SJCRH30 (cell line): ENCODE measurements around the gene KLHL14. TPM values are rescaled to one million over a fixed set of nuclear protein-coding genes. Genes with fewer than 3 reads are reported as not detected.

ENCODE experiments used
- DNase-seq, 2 experiments: peaks; one replicate each; pipeline ENCODE4 v3.0.0-alpha.2; 2015 to 2020
- H3K27ac ChIP-seq: fragments of 250-450 bp; sonication (Bioruptor Pico); 2 replicates; pipeline ENCODE4 v1.5.1; 2020; ENCODE audit warnings: mild to moderate bottlenecking, moderate library complexity
- H3K27me3 ChIP-seq: fragments of 250-450 bp; sonication (Bioruptor Pico); 2 replicates; pipeline ENCODE4 v1.5.1; 2020; ENCODE audit warnings: mild to moderate bottlenecking, moderate library complexity
- H3K36me3 ChIP-seq: fragments of 250-450 bp; sonication (Bioruptor Pico); 2 replicates; pipeline ENCODE4 v1.5.1; 2020; ENCODE audit warnings: mild to moderate bottlenecking, moderate library complexity
- H3K4me1 ChIP-seq: fragments of 250-450 bp; sonication (Bioruptor Pico); 2 replicates; pipeline ENCODE4 v1.5.1; 2020; ENCODE audit warnings: mild to moderate bottlenecking, moderate library complexity
- H3K4me3 ChIP-seq: fragments of 250-450 bp; sonication (Bioruptor Pico); 2 replicates; pipeline ENCODE4 v1.5.1; 2020; ENCODE audit warnings: mild to moderate bottlenecking, moderate library complexity
- H3K9me3 ChIP-seq: fragments of 250-450 bp; sonication (Bioruptor Pico); replicated peaks from 2 replicates; pipeline ENCODE4 v1.5.1; 2020; ENCODE audit warnings: mild to moderate bottlenecking, moderate library complexity
- total RNA-seq: library from RNA; depleted of rRNA; stranded (reverse); fragments of >200 nt; shearing (Covaris generic); gene quantifications from 2 replicates; pipeline ENCODE4 v1.2.3, GENCODE V29; 2014

KLHL14 gene
- total RNA-seq, 1 experiment from 2014 or later: not detected

- H3K36me3 ChIP-seq: no peaks in the 10 kb centered on the region
- no peaks in the 10 kb centered on the region for H3K4me1 ChIP-seq
- H3K4me3 ChIP-seq: no peak overlapping the region
- H3K9me3 ChIP-seq: no peaks in the 10 kb centered on the region
- H3K27me3 ChIP-seq: no peaks in the 10 kb centered on the region
- H3K27ac ChIP-seq: no peak overlapping the region
- no peak for DNase-seq
Measured at GRCh38 chr18:32776561-32776960, 3.7 kb upstream of the KLHL14 start.

GRCh38 chr18:32775628-32776027, 2.8 kb upstream of the KLHL14 start:
- Histone ChIP-seq H3K4me1 (no peaks in the 10 kb centered on the region), H3K27me3 (no peaks in the 10 kb centered on the region), H3K36me3 (no peaks in the 10 kb centered on the region), H3K9me3 (no peaks in the 10 kb centered on the region), H3K4me3 (no peak overlapping the region), H3K27ac (no peak overlapping the region)
- no peak for DNase-seq

- no peak for DNase-seq
- no peaks in the 10 kb centered on the region for H3K27me3 ChIP-seq
Measured at GRCh38 chr18:32773382-32773712, 524 bp upstream of the KLHL14 start.

GRCh38 chr18:32771871-32772580, 797 bp downstream of the KLHL14 start:
- DNase-seq: peak in 1 of 2 experiments; percentile 4
- Histone ChIP-seq H3K27ac (no peak overlapping the region), H3K27me3 (no peaks in the 10 kb centered on the region)

More at GRCh38 chr18:32773382-32773712, 524 bp upstream of the KLHL14 start:
- H3K4me3 ChIP-seq: no peak overlapping the region
- no peaks in the 10 kb centered on the region for H3K36me3 ChIP-seq
- H3K4me1 ChIP-seq: no peaks in the 10 kb centered on the region
- H3K27ac ChIP-seq: no peak overlapping the region
- H3K9me3 ChIP-seq: no peaks in the 10 kb centered on the region

GRCh38 chr18:32771169-32771751, 1.6 kb downstream of the KLHL14 start:
- Histone ChIP-seq H3K4me1 (no peaks in the 10 kb centered on the region), H3K27me3 (no peaks in the 10 kb centered on the region), H3K27ac (no peak overlapping the region), H3K36me3 (no peaks in the 10 kb centered on the region), H3K4me3 (peak overlapping the region; percentile 32), H3K9me3 (no peaks in the 10 kb centered on the region)
- peak in 1 of 2 experiments; percentile 15 for DNase-seq

More at GRCh38 chr18:32771871-32772580, 797 bp downstream of the KLHL14 start:
- no peaks in the 10 kb centered on the region for H3K36me3 ChIP-seq
- H3K4me3 ChIP-seq: no peak overlapping the region
- H3K4me1 ChIP-seq: no peaks in the 10 kb centered on the region
- no peaks in the 10 kb centered on the region for H3K9me3 ChIP-seq

- DNase-seq: no peak
- H3K4me3 ChIP-seq: no peak overlapping the region; the same call in 1 of the 2 replicates
Measured at GRCh38 chr18:32770666-32771168, 2.1 kb downstream of the KLHL14 start.

GRCh38 chr18:32770054-32770665, 2.7 kb downstream of the KLHL14 start:
- no peaks in the 10 kb centered on the region for H3K4me1 ChIP-seq
- H3K36me3 ChIP-seq: no peaks in the 10 kb centered on the region
- H3K9me3 ChIP-seq: no peaks in the 10 kb centered on the region
- no peak for DNase-seq
- no peaks in the 10 kb centered on the region for H3K27me3 ChIP-seq
- no peak overlapping the region for H3K27ac ChIP-seq
- no peak overlapping the region for H3K4me3 ChIP-seq

More at GRCh38 chr18:32770666-32771168, 2.1 kb downstream of the KLHL14 start:
- Histone ChIP-seq H3K36me3 (no peaks in the 10 kb centered on the region), H3K9me3 (no peaks in the 10 kb centered on the region), H3K27ac (no peak overlapping the region), H3K4me1 (no peaks in the 10 kb centered on the region), H3K27me3 (no peaks in the 10 kb centered on the region)

- Histone ChIP-seq H3K4me3 (no peak overlapping the region), H3K27me3 (no peaks in the 10 kb centered on the region), H3K4me1 (no peaks in the 10 kb centered on the region), H3K27ac (no peak overlapping the region), H3K36me3 (no peaks in the 10 kb centered on the region), H3K9me3 (no peaks in the 10 kb centered on the region)
- DNase-seq: no peak
Measured at GRCh38 chr18:32769586-32770053, 3.2 kb downstream of the KLHL14 start.

- H3K4me1 ChIP-seq: no peaks in the 10 kb centered on the region
- H3K9me3 ChIP-seq: no peaks in the 10 kb centered on the region
- no peak for DNase-seq
Measured at GRCh38 chr18:32769071-32769585, 3.7 kb downstream of the KLHL14 start.

GRCh38 chr18:32767400-32767799, 5.4 kb downstream of the KLHL14 start:
- no peak for DNase-seq
- Histone ChIP-seq H3K4me3 (no peak overlapping the region), H3K9me3 (no peaks in the 10 kb centered on the region), H3K36me3 (no peaks in the 10 kb centered on the region), H3K27ac (no peak overlapping the region), H3K27me3 (no peaks in the 10 kb centered on the region), H3K4me1 (no peaks in the 10 kb centered on the region)

More at GRCh38 chr18:32769071-32769585, 3.7 kb downstream of the KLHL14 start:
- Histone ChIP-seq H3K27me3 (no peaks in the 10 kb centered on the region), H3K4me3 (no peak overlapping the region), H3K36me3 (no peaks in the 10 kb centered on the region), H3K27ac (no peak overlapping the region)

GRCh38 chr18:32764611-32765244, 8.1 kb downstream of the KLHL14 start:
- DNase-seq: no peak
- Histone ChIP-seq H3K9me3 (no peaks in the 10 kb centered on the region), H3K36me3 (no peaks in the 10 kb centered on the region), H3K4me3 (no peak overlapping the region), H3K27ac (no peak overlapping the region), H3K27me3 (no peaks in the 10 kb centered on the region), H3K4me1 (no peaks in the 10 kb centered on the region)

- H3K9me3 ChIP-seq: no peaks in the 10 kb centered on the region
- H3K27me3 ChIP-seq: no peaks in the 10 kb centered on the region
- H3K27ac ChIP-seq: no peak overlapping the region
- DNase-seq: no peak
- no peak overlapping the region for H3K4me3 ChIP-seq
- no peaks in the 10 kb centered on the region for H3K4me1 ChIP-seq
- no peaks in the 10 kb centered on the region for H3K36me3 ChIP-seq
Measured at GRCh38 chr18:32763293-32763692, 9.5 kb downstream of the KLHL14 start.

GRCh38 chr18:32761231-32761630, 11.6 kb downstream of the KLHL14 start:
- no peaks in the 10 kb centered on the region for H3K4me1 ChIP-seq
- no peaks in the 10 kb centered on the region for H3K36me3 ChIP-seq
- H3K9me3 ChIP-seq: no peaks in the 10 kb centered on the region
- H3K27me3 ChIP-seq: no peaks in the 10 kb centered on the region
- no peak for DNase-seq
- H3K27ac ChIP-seq: no peak overlapping the region
- no peak overlapping the region for H3K4me3 ChIP-seq

GRCh38 chr18:32760391-32760790, 12.4 kb downstream of the KLHL14 start:
- no peaks in the 10 kb centered on the region for H3K4me1 ChIP-seq
- no peak for DNase-seq
- H3K9me3 ChIP-seq: no peaks in the 10 kb centered on the region
- H3K27me3 ChIP-seq: no peaks in the 10 kb centered on the region
- H3K4me3 ChIP-seq: no peak overlapping the region
- no peaks in the 10 kb centered on the region for H3K36me3 ChIP-seq
- no peak overlapping the region for H3K27ac ChIP-seq
